Breast epithelium (tissue), 4 donors: Measurements from ENCODE around the gene RGS1. TPM values are rescaled to one million over a fixed set of nuclear protein-coding genes. Genes with fewer than 3 reads are reported as not detected.

Source experiments
- DNase-seq, 2 donors: peaks; one replicate each; pipeline ENCODE4 v3.0.0-alpha.2; 2019; ENCODE audit warnings: low spot score in 2 of 2
- H3K27ac ChIP-seq, 2 donors: fragments of 200-600 bp; sonication (generic) in 1 of 2; one replicate each; pipeline ENCODE4 v1.5.1; 2016 to 2019; ENCODE audit warnings: mild to moderate bottlenecking in 1 of 2
- H3K27me3 ChIP-seq, 2 donors: fragments of 200-600 bp; sonication (generic) in 1 of 2; one replicate each; pipeline versions ENCODE4 v1.5.1 to v1.6.0; 2017 to 2019; ENCODE audit warnings: control low read depth in 1 of 2, mild to moderate bottlenecking in 1 of 2
- H3K36me3 ChIP-seq: fragments of 200-600 bp; one replicate; pipeline ENCODE4 v1.5.1; 2019
- H3K4me1 ChIP-seq, 2 donors: fragments of 200-600 bp; sonication (generic); one replicate each; pipeline ENCODE4 v1.5.1; 2016 to 2019; ENCODE audit warnings: control low read depth in 1 of 2
- H3K4me3 ChIP-seq, 3 donors: fragments of 200-600 bp; sonication (generic); 1 replicate in 2 of 3; 2 replicates in 1 of 3; pipeline ENCODE4 v1.5.1; 2016 to 2019; ENCODE audit warnings: mild to moderate bottlenecking in 3 of 3, moderate library complexity in 2 of 3
- H3K9me3 ChIP-seq, 2 donors: fragments of 200-600 bp; sonication (generic) in 1 of 2; one replicate each; pipeline ENCODE4 v1.5.1; 2016 to 2019; ENCODE audit warnings: control low read depth in 1 of 2
- POLR2A ChIP-seq: fragments of 450-650 bp; IDR thresholded peaks from one replicate; pipeline ENCODE4 v1.6.1; 2016; ENCODE audit warnings: antibody characterized with exemption, mild to moderate bottlenecking, moderate library complexity
- POLR2AphosphoS5 ChIP-seq, 3 donors: sonication (generic); formaldehyde crosslinking; IDR thresholded peaks; one replicate each; pipeline ENCODE4 v1.6.1; 2017; ENCODE audit warnings: antibody characterized with exemption in 3 of 3
- intact Hi-C: fragments of 100-400 bp; cut with DNase I; formaldehyde crosslinking; loops from one replicate; pipeline ENCODE4 v1.15.1; 2023; ENCODE audit warnings: low total_unique reads
- total RNA-seq, 3 donors: library from RNA; depleted of rRNA; stranded (reverse); fragments of >200 nt; gene quantifications; one replicate each; pipeline ENCODE4 v1.1.0, GENCODE V29; 2016
- TF ChIP-seq, protein P1 (sequence below), 3 donors: fragments of 450-650 bp; IDR thresholded peaks; one replicate each; pipeline ENCODE4 v1.5.1; 2016 to 2017; ENCODE audit warnings: antibody characterized with exemption in 3 of 3, mild to moderate bottlenecking in 3 of 3, moderate library complexity in 3 of 3

Gene RGS1
- total RNA-seq, 3 donors from 2014 or later: 13.6 to 210 (median 189) TPM

DNA sequence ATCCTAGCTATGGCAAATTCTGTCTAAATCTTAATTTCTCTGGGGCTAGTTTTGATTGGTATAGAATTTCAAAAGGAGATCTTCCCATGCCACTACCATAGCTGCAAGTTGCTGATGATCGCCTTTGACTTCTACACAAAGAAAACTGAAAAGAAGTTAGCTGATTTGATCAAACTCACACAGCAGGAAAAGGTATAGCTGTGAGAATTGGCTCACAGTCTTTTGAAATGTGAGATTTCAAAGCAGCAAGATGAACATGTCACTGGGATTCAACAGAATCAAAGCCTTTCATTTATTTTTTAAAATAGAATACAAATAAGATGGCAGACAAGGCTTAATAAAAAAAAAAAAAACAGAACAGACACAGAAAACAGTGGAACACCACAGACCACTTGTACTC lies 7.5 kb upstream of the RGS1 start:
- H3K9me3 ChIP-seq: peaks cover 10 to 11% of the 10 kb centered on the region in 2 donors
- TF ChIP-seq POLR2A (no peak), POLR2AphosphoS5 (IDR thresholded peaks at IDR 0.05) (no peak)
- TF ChIP-seq, protein P1, sequence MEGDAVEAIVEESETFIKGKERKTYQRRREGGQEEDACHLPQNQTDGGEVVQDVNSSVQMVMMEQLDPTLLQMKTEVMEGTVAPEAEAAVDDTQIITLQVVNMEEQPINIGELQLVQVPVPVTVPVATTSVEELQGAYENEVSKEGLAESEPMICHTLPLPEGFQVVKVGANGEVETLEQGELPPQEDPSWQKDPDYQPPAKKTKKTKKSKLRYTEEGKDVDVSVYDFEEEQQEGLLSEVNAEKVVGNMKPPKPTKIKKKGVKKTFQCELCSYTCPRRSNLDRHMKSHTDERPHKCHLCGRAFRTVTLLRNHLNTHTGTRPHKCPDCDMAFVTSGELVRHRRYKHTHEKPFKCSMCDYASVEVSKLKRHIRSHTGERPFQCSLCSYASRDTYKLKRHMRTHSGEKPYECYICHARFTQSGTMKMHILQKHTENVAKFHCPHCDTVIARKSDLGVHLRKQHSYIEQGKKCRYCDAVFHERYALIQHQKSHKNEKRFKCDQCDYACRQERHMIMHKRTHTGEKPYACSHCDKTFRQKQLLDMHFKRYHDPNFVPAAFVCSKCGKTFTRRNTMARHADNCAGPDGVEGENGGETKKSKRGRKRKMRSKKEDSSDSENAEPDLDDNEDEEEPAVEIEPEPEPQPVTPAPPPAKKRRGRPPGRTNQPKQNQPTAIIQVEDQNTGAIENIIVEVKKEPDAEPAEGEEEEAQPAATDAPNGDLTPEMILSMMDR (IDR thresholded peaks at IDR 0.05): no peak
- no peaks in the 10 kb centered on the region for H3K4me1 ChIP-seq
- no peaks in the 10 kb centered on the region for H3K36me3 ChIP-seq
- intact Hi-C loops: no loop called here
- H3K27ac ChIP-seq: no peak overlapping the region
- H3K4me3 ChIP-seq: no peak overlapping the region
- H3K27me3 ChIP-seq: no peaks in the 10 kb centered on the region
- no peak for DNase-seq

DNA sequence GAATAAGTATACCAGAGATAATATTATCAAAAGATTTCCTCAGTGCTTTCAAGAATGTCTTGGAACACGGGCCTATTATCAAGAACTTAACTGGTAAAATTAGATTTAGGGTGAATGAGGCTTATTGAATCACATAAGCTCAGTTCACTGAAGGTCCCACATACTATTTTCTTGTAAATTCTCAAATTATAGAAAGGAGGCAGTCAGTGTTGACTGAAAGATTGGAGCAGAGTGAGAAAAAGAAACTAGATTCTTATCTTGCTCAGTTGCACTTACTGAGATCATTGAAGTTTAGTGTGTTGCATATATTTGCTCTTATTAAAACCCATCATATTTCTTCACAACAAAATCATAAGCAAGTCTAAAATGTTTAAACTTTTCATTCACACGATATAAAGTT lies 3.9 kb upstream of the RGS1 start:
- intact Hi-C loops: no loop called here
- no peaks in the 10 kb centered on the region for H3K27me3 ChIP-seq
- H3K9me3 ChIP-seq: peaks cover 10 to 11% of the 10 kb centered on the region in 2 donors
- H3K36me3 ChIP-seq: no peaks in the 10 kb centered on the region
- no peaks in the 10 kb centered on the region for H3K4me1 ChIP-seq
- DNase-seq: no peak
- TF ChIP-seq POLR2A: no peak
- TF ChIP-seq, protein P1 (IDR thresholded peaks at IDR 0.05): no peak
- no peak for TF ChIP-seq POLR2AphosphoS5 (IDR thresholded peaks at IDR 0.05)
- H3K27ac ChIP-seq: no peak overlapping the region
- no peak overlapping the region for H3K4me3 ChIP-seq

DNA sequence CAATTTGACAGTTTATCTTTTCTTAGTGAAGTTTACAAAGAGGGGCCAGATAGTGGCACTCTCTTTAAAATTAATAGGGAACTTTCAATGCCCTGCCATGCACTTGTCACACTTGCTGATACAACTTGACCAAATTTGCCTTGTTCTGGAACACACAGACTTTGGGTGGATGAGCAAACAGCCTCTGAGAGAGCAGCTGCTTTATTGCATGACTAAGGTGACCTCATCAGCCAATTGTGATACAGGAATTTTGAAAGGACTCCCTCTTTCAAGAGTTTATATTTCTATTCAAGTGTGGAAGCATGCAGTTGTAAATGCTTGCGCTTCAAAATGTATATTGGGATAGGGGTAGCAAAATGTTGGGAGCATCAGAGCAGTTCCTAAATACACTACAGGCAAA lies 2.1 kb upstream of the RGS1 start:
- DNase-seq: no peak
- peak overlapping the region in 1 of 2 donors; percentile 36 for H3K27ac ChIP-seq
- H3K4me1 ChIP-seq: no peaks in the 10 kb centered on the region
- H3K27me3 ChIP-seq: no peaks in the 10 kb centered on the region
- no peak for TF ChIP-seq POLR2A
- no peak for TF ChIP-seq POLR2AphosphoS5 (IDR thresholded peaks at IDR 0.05)
- TF ChIP-seq, protein P1 (IDR thresholded peaks at IDR 0.05): no peak
- H3K4me3 ChIP-seq: no peak overlapping the region
- no peaks in the 10 kb centered on the region for H3K36me3 ChIP-seq
- peaks cover 10 to 11% of the 10 kb centered on the region in 2 donors for H3K9me3 ChIP-seq
- intact Hi-C loops: no loop called here

DNA sequence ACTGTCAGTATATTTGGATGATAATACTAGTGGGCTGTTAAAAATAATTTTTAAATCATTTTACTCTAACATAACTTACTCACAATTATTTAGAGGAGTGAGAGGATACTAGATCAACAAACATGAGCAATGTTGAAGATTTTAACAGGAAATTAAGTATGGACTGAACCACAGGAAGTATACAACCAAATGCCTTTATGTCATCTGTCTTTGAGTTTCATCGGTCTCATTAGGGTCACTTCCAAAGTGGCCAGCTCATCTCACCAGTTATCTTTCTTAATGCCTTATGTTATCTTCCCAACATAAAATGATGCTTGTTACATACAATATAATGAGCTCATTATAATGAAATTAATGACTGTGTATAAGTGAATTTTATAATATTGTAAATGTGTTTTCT lies 1.5 kb upstream of the RGS1 start:
- intact Hi-C loops: no loop called here
- H3K27ac ChIP-seq: peak overlapping the region in 1 of 2 donors; percentile 36

DNA sequence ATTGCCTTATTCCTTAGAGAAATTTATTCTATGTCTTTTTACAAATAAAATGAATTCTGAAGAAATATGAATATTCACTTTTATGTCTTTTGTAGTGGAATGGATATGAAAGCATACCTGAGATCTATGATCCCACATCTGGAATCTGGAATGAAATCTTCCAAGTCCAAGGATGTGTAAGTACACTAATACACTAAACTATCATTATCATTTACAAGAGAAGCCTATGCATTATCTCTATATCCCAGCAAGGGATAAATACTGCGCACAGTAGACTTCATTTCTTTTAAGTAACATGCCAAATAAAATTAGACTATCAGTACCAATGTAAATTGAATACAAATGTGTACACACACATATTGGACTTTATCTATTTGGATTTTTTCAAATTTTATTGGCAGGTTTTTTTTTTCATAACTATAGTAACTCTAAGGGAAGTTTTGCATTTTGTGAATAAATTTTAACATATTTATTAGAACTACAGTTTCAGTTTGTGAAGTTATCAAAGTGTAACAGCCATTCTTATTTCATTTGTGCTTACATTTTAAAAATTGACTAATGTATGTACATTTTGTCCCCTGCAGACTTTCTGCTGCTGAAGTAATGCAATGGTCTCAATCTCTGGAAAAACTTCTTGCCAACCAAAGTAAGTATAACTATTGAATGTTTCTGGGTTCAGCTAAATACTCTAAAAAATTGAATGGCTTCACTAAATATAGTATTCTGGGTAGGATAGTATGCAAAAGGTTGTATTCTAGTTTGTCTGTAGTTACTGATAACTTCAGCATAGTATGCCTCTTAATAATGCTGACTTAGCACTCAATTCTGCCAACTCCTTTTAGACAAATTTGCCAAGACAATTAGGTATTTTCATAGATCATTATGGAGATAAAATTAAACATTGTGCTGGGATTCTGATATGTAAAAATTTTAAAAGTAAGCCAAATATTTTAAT lies 894 bp downstream of the RGS1 start:
- intact Hi-C loops: no loop called here
- no peak for DNase-seq

More for the DNA sequence above, 1.5 kb upstream of the RGS1 start:
- Histone ChIP-seq H3K4me1 (no peaks in the 10 kb centered on the region), H3K4me3 (no peak overlapping the region), H3K36me3 (no peaks in the 10 kb centered on the region), H3K27me3 (no peaks in the 10 kb centered on the region), H3K9me3 (peaks cover 10 to 11% of the 10 kb centered on the region in 2 donors)
- TF ChIP-seq POLR2A: no peak
- no peak for DNase-seq

More for the DNA sequence above, 894 bp downstream of the RGS1 start:
- H3K36me3 ChIP-seq: no peaks in the 10 kb centered on the region
- TF ChIP-seq POLR2AphosphoS5 (IDR thresholded peaks at IDR 0.05) (no peak), POLR2A (no peak)
- TF ChIP-seq, protein P1 (IDR thresholded peaks at IDR 0.05): no peak
- peak overlapping the region in 1 of 3 donors; percentile 12 for H3K4me3 ChIP-seq
- no peaks in the 10 kb centered on the region for H3K9me3 ChIP-seq
- no peaks in the 10 kb centered on the region for H3K27me3 ChIP-seq
- H3K27ac ChIP-seq: no peak overlapping the region
- H3K4me1 ChIP-seq: no peaks in the 10 kb centered on the region
